PC-9 (cell line): Measurements from ENCODE around the gene WDR27.

Source experiments
- EZH2 ChIP-seq: fragments of 200-600 bp; sonication (generic); IDR thresholded peaks from 2 replicates; pipeline ENCODE4 v1.8.0; 2017; ENCODE audit warnings: antibody characterized with exemption, low read depth
- TF ChIP-seq, protein P1 (sequence below): fragments of 200-600 bp; sonication (generic); conservative IDR thresholded peaks from 2 replicates; pipeline ENCODE4 v1.6.1; 2017; ENCODE audit warnings: mixed run types, antibody characterized with exemption, mild to moderate bottlenecking, moderate library complexity

DNA sequence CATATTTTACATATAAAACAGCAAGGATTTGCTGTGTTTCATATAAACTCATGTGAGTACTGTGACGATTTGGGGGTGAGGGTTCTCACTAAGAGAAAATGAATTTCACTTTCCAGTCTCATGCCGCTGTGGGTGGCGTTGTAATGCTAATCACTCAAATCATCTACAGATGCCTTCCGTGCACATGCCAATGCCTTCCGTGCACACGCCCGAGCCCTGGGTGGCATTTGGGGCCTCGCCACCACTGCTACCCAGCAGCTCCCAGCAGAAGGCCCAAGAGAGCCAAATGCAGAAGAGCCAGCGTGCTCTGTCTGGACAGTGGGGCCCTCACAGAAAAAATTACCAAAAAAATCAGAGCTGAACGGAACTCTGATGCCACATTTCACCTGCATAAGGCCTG lies 53.7 kb downstream of the WDR27 start:
- TF ChIP-seq, protein P1, sequence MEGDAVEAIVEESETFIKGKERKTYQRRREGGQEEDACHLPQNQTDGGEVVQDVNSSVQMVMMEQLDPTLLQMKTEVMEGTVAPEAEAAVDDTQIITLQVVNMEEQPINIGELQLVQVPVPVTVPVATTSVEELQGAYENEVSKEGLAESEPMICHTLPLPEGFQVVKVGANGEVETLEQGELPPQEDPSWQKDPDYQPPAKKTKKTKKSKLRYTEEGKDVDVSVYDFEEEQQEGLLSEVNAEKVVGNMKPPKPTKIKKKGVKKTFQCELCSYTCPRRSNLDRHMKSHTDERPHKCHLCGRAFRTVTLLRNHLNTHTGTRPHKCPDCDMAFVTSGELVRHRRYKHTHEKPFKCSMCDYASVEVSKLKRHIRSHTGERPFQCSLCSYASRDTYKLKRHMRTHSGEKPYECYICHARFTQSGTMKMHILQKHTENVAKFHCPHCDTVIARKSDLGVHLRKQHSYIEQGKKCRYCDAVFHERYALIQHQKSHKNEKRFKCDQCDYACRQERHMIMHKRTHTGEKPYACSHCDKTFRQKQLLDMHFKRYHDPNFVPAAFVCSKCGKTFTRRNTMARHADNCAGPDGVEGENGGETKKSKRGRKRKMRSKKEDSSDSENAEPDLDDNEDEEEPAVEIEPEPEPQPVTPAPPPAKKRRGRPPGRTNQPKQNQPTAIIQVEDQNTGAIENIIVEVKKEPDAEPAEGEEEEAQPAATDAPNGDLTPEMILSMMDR: no peak
- TF ChIP-seq EZH2: no peak
